PC-3 (cell line): Measurements from ENCODE around the gene HECTD1. TPM values are rescaled to one million over a fixed set of nuclear protein-coding genes. Genes with fewer than 3 reads are reported as not detected.

Source experiments
- ATAC-seq: fragments of 200-7000 bp; cut with Tn5 transposase; 2 replicates; pipeline ENCODE4 v1.9.1; 2020; ENCODE audit warnings: mild to moderate bottlenecking, moderate library complexity
- BruUV-seq: library from RNA; stranded (reverse); fragments of 400-500 nt; replicated peaks from 2 replicates; lab custom pipeline; 2021; lab: Mats Ljungman, UMichigan
- CTCF ChIA-PET: fragments of 300-600 bp; sonication (Branson Sonifier 250); formaldehyde crosslinking; loops from one replicate; lab custom pipeline; 2022; ENCODE audit warnings: antibody characterized with exemption; lab: Charles Lee
- POLR2A ChIA-PET: fragments of 300-600 bp; sonication (Branson Sonifier 250); formaldehyde crosslinking; loops from one replicate; lab custom pipeline; 2022; ENCODE audit warnings: antibody characterized with exemption; ENCODE audit not compliant: unreplicated experiment; lab: Charles Lee
- DNase-seq: peaks from one replicate; pipeline ENCODE4 v3.0.0-alpha.2; 2015
- H2AFZ ChIP-seq: fragments of 300-600 bp; sonication (generic); 2 replicates; pipeline ENCODE4 v1.6.0; 2016; ENCODE audit warnings: antibody characterized with exemption, low read length
- H3F3A ChIP-seq: fragments of 300-600 bp; sonication (generic); one replicate; pipeline ENCODE4 v1.6.0; 2017; ENCODE audit warnings: antibody characterized with exemption, low read length, control low read depth, mild to moderate bottlenecking; ENCODE audit not compliant: unreplicated experiment
- H3K27ac ChIP-seq: fragments of 300-600 bp; sonication (generic); 2 replicates; pipeline ENCODE4 v1.5.1; 2016; ENCODE audit warnings: mild to moderate bottlenecking, low read length
- H3K27me3 ChIP-seq: fragments of 300-600 bp; sonication (generic); 2 replicates; pipeline ENCODE4 v1.6.1; 2016; ENCODE audit warnings: low read length, mixed read lengths
- H3K36me3 ChIP-seq: fragments of 300-600 bp; sonication (generic); 2 replicates; pipeline ENCODE4 v1.6.1; 2016; ENCODE audit warnings: low read depth, mixed run types, low read length, mixed read lengths
- H3K4me1 ChIP-seq: fragments of 300-600 bp; sonication (generic); 2 replicates; pipeline ENCODE4 v1.5.1; 2016; ENCODE audit warnings: low read length; ENCODE audit not compliant: insufficient read depth
- H3K4me2 ChIP-seq: fragments of 300-600 bp; sonication (generic); 2 replicates; pipeline ENCODE4 v1.6.0; 2016; ENCODE audit warnings: low read length
- H3K4me3 ChIP-seq: fragments of 300-600 bp; sonication (generic); 2 replicates; pipeline ENCODE4 v1.5.1; 2016; ENCODE audit warnings: mild to moderate bottlenecking, low read length, mixed read lengths
- H3K79me2 ChIP-seq: fragments of 300-600 bp; sonication (generic); 2 replicates; pipeline ENCODE4 v1.6.1; 2017; ENCODE audit warnings: low read length, mixed read lengths
- H3K9ac ChIP-seq: fragments of 300-600 bp; sonication (generic); 2 replicates; pipeline ENCODE4 v1.6.0; 2016; ENCODE audit warnings: mild to moderate bottlenecking, low read length
- H3K9me2 ChIP-seq: fragments of 300-600 bp; sonication (generic); replicated peaks from 2 replicates; pipeline ENCODE4 v1.6.1; 2016; ENCODE audit warnings: mixed run types, low read length, mixed read lengths
- H3K9me3 ChIP-seq: fragments of 300-600 bp; sonication (generic); 2 replicates; pipeline ENCODE4 v1.6.1; 2016; ENCODE audit warnings: low read length, mixed read lengths
- H4K20me1 ChIP-seq: fragments of 300-600 bp; sonication (generic); 2 replicates; pipeline ENCODE4 v1.6.1; 2016; ENCODE audit warnings: low read length, mixed read lengths
- CTCF ChIP-seq: fragments of 300-600 bp; sonication (generic); conservative IDR thresholded peaks from 2 replicates; pipeline ENCODE4 v1.5.1; 2017; ENCODE audit warnings: antibody characterized with exemption, low read depth, mild to moderate bottlenecking, low read length
- EZH2 ChIP-seq: fragments of 300-600 bp; sonication (generic); IDR thresholded peaks from one replicate; pipeline ENCODE4 v1.6.1; 2017; ENCODE audit warnings: antibody characterized with exemption, mild to moderate bottlenecking, low read length; ENCODE audit not compliant: unreplicated experiment
- EZH2phosphoT487 ChIP-seq: fragments of 300-600 bp; sonication (generic); IDR thresholded peaks from 2 replicates; pipeline ENCODE4 v1.6.1; 2018; ENCODE audit warnings: mild to moderate bottlenecking, antibody characterized with exemption, low read length, borderline replicate concordance
- intact Hi-C: fragments of 100-400 bp; cut with micrococcal nuclease; formaldehyde crosslinking; loops from 2 replicates; pipeline ENCODE4 v1.9.0; 2023
- total RNA-seq: library from RNA; depleted of rRNA; stranded (reverse); fragments of >200 nt; gene quantifications from 2 replicates; pipeline ENCODE4 v1.2.3, GENCODE V29; 2014

HECTD1 gene
- total RNA-seq, 1 experiment from 2014 or later, result 152 TPM

DNA sequence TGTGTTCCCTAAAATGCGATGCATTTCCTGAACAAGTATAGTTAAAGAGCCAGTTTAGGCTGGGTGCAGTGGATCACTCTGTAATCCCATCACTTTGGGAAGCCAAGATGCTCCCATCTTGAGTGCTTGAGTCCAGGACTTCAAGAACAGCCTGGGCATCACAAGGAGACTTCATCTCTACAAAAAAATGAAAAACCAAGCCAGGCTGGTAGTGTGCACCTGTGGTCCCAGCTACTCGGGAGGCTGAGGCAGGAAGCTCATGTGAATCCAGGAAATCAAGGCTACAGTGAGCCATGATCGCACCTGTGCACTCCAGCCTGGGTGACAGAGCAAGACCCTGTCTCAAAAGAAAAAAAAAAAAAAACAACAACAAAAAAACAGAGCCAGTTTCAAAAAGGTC lies 26.3 kb downstream of the HECTD1 start:
- peaks cover 10% of the 10 kb centered on the region; the same call in 1 of the 2 replicates for H3K36me3 ChIP-seq
- POLR2A ChIA-PET, result no interaction called here

GRCh38 chr14:31180299-31181051 lies 27.1 kb downstream of the HECTD1 start:
- H3K4me2 ChIP-seq, result no peak overlapping the region
- no peaks in the 10 kb centered on the region for H3K27me3 ChIP-seq
- intact Hi-C loops, result loop anchor here (2.0 kb wide), 1 partner anchor 14 kb away; no protein-coding TSS in a partner anchor
- H3K4me3 ChIP-seq, result no peak overlapping the region
- no peaks in the 10 kb centered on the region for H3F3A ChIP-seq
- H3K9me2 ChIP-seq, result no peaks in the 10 kb centered on the region
- H3K36me3 ChIP-seq, result peaks cover 13% of the 10 kb centered on the region
- peak; percentile 91 for ATAC-seq
- H4K20me1 ChIP-seq, result 0 out of 2 replicates have a peak, but pooled peaks cover 3% of the 10 kb centered on the region
- peak; percentile 44 for DNase-seq
- H3K79me2 ChIP-seq, result peaks cover 63% of the 10 kb centered on the region
- peaks cover 8% of the 10 kb centered on the region for H3K4me1 ChIP-seq
- BruUV-seq, result no TSS peak
- ChIA-PET CTCF (no interaction called here), POLR2A (interaction anchor here (0.6 kb wide), 1 partner anchor 244 kb away, joined by 3 read pairs; no protein-coding TSS in a partner anchor)
- TF ChIP-seq EZH2phosphoT487 (no peak), CTCF (no peak), EZH2 (no peak)
- H2AFZ ChIP-seq, result no peak overlapping the region
- no peak overlapping the region for H3K9ac ChIP-seq
- 0 out of 2 replicates have a peak overlapping the region, but pooled peaks have one; percentile 7 for H3K27ac ChIP-seq
- no peaks in the 10 kb centered on the region for H3K9me3 ChIP-seq

More for the DNA sequence above, 26.3 kb downstream of the HECTD1 start:
- no TSS peak for BruUV-seq
- Histone ChIP-seq H3K4me2 (no peak overlapping the region), H3K9me2 (no peaks in the 10 kb centered on the region), H3K79me2 (peaks cover 70% of the 10 kb centered on the region), H4K20me1 (0 out of 2 replicates have a peak, but pooled peaks cover 3% of the 10 kb centered on the region), H3K27me3 (no peaks in the 10 kb centered on the region), H3K4me1 (peaks cover 8% of the 10 kb centered on the region), H3K9me3 (no peaks in the 10 kb centered on the region), H3K9ac (no peak overlapping the region), H3K4me3 (no peak overlapping the region), H2AFZ (no peak overlapping the region), H3K27ac (no peak overlapping the region), H3F3A (no peaks in the 10 kb centered on the region)
- ATAC-seq (no peak), DNase-seq (no peak)
- CTCF ChIA-PET, result no interaction called here
- TF ChIP-seq CTCF (no peak), EZH2 (no peak), EZH2phosphoT487 (no peak)
- intact Hi-C loops, result loop anchor here (2.0 kb wide), 1 partner anchor 14 kb away; no protein-coding TSS in a partner anchor

- H3K4me1 ChIP-seq, result peaks cover 23% of the 10 kb centered on the region
- H3K79me2 ChIP-seq, result peaks cover 11% of the 10 kb centered on the region
- H3K9me3 ChIP-seq, result no peaks in the 10 kb centered on the region
- no peak overlapping the region for H3K27ac ChIP-seq
- no peak overlapping the region for H3K9ac ChIP-seq
- H2AFZ ChIP-seq, result no peak overlapping the region
- H3K9me2 ChIP-seq, result no peaks in the 10 kb centered on the region
- no TSS peak for BruUV-seq
- no peak for ATAC-seq
- H3F3A ChIP-seq, result peaks cover 8% of the 10 kb centered on the region
- H3K27me3 ChIP-seq, result no peaks in the 10 kb centered on the region
- ChIA-PET POLR2A (no interaction called here), CTCF (no interaction called here)
- H4K20me1 ChIP-seq, result no peaks in the 10 kb centered on the region
- intact Hi-C loops, result no loop called here
- H3K4me3 ChIP-seq, result no peak overlapping the region
- TF ChIP-seq CTCF (no peak), EZH2 (no peak), EZH2phosphoT487 (no peak)
- H3K4me2 ChIP-seq, result no peak overlapping the region
- DNase-seq, result no peak
- peaks cover 27% of the 10 kb centered on the region for H3K36me3 ChIP-seq
These were observed 33.2 kb downstream of the HECTD1 start for GRCh38 chr14:31174433-31174832.
